HepG2 (cell line): ENCODE results near the gene NR5A2. TPM values are rescaled to one million over a fixed set of nuclear protein-coding genes. Genes with fewer than 3 reads are reported as not detected.

ENCODE experiments used
- ATAC-seq: fragments of 200-7000 bp; cut with Tn5 transposase; 3 replicates; pipeline ENCODE4 v1.9.1; 2020; ENCODE audit warnings: mild to moderate bottlenecking, moderate library complexity
- BruUV-seq: library from RNA; stranded (reverse); fragments of 400-500 nt; replicated peaks from 2 replicates; lab custom pipeline; 2021; lab: Mats Ljungman, UMichigan
- CTCF ChIA-PET: fragments of 300-600 bp; formaldehyde crosslinking; extraction: SDS; loops from one replicate; lab custom pipeline; 2021; ENCODE audit warnings: low total read pairs, inconsistent platforms, low intra/inter-chr PET ratio; lab: Yijun Ruan, JAX
- POLR2A ChIA-PET: fragments of 350-600 bp; sonication (Branson Sonifier 250); formaldehyde crosslinking; loops from one replicate; lab custom pipeline; 2020; ENCODE audit warnings: antibody characterized with exemption, inconsistent platforms; lab: Yijun Ruan, JAX
- DNase-seq: peaks from one replicate; pipeline ENCODE4 v3.0.0-alpha.2; 2015; ENCODE audit warnings: low spot score
- FAIRE-seq: peaks from 3 replicates; lab custom pipeline; 2011; peaks lifted over from hg19 to GRCh38; lab: Jason Lieb, UNC
- H2AFZ ChIP-seq: one replicate; pipeline ENCODE4 v1.6.1; 2011; ENCODE audit warnings: low read length, inconsistent platforms
- H3K27ac ChIP-seq: fragments of 300-600 bp; 3 replicates; pipeline ENCODE4 v1.8.0; 2011; ENCODE audit warnings: mixed run types, mild to moderate bottlenecking, mixed read lengths, low read length, inconsistent platforms; ENCODE audit not compliant: insufficient read depth; ENCODE audit errors: extremely low read length
- H3K27me3 ChIP-seq, 2 experiments: fragments of 200-600 bp in 1 of 2; 2 replicates in 1 of 2; 3 replicates in 1 of 2; pipeline versions ENCODE4 v1.6.0 to v1.8.0; 2011; ENCODE audit warnings: low read length in 2 of 2, mild to moderate bottlenecking in 2 of 2, moderate library complexity in 2 of 2, inconsistent platforms in 1 of 2; ENCODE audit not compliant: insufficient read depth in 2 of 2, control insufficient read depth in 1 of 2
- H3K36me3 ChIP-seq, 2 experiments: fragments of 200-600 bp in 1 of 2; replicated peaks in 1 of 2; 2 replicates in 1 of 2; 3 replicates in 1 of 2; pipeline versions ENCODE4 v1.5.1 to v1.8.0; 2011; ENCODE audit warnings: low read length in 2 of 2, inconsistent platforms in 1 of 2; ENCODE audit not compliant: insufficient read depth in 2 of 2, control insufficient read depth in 1 of 2
- H3K4me1 ChIP-seq: 2 replicates; pipeline ENCODE4 v1.5.1; 2012; ENCODE audit warnings: low read length, inconsistent platforms; ENCODE audit not compliant: insufficient read depth
- H3K4me2 ChIP-seq: 2 replicates; pipeline ENCODE4 v1.6.0; 2011; ENCODE audit warnings: low read depth, low read length, inconsistent platforms
- H3K4me3 ChIP-seq, 3 experiments: fragments of 200-600 bp in 1 of 3; sonication (generic), shearing (Covaris generic) in 1 of 3; replicated peaks in 1 of 3; 2 replicates each; pipeline ENCODE4 v1.5.1; 2011 to 2016; ENCODE audit warnings: low read length in 3 of 3, inconsistent platforms in 2 of 3, low read depth in 2 of 3, mild to moderate bottlenecking in 2 of 3, control low read depth in 1 of 3, mixed read lengths in 1 of 3; ENCODE audit not compliant: insufficient read depth in 1 of 3
- H3K79me2 ChIP-seq: one replicate; pipeline ENCODE4 v1.6.1; 2011; ENCODE audit warnings: low read length, inconsistent platforms; ENCODE audit not compliant: insufficient read depth
- H3K9ac ChIP-seq: 2 replicates; pipeline ENCODE4 v1.6.0; 2011; ENCODE audit warnings: mild to moderate bottlenecking, low read depth, low read length, inconsistent platforms; ENCODE audit not compliant: insufficient read depth
- H3K9me3 ChIP-seq: 2 replicates; pipeline ENCODE4 v1.5.1; 2012; ENCODE audit warnings: mild to moderate bottlenecking, low read length
- H4K20me1 ChIP-seq: 2 replicates; pipeline ENCODE4 v1.6.0; 2011; ENCODE audit warnings: inconsistent platforms, mild to moderate bottlenecking, low read length, moderate library complexity; ENCODE audit not compliant: insufficient read depth
- ATF4 ChIP-seq, 2 experiments: fragments of 450-650 bp in 1 of 2; sonication (generic) in 1 of 2; formaldehyde crosslinking; IDR thresholded peaks; 2 replicates each; pipeline versions ENCODE4 v1.5.0 to v1.8.0; 2020 to 2022; ENCODE audit warnings: mild to moderate bottlenecking in 1 of 2, missing genetic modification reagents in 1 of 2
- CEBPB ChIP-seq: IDR thresholded peaks from 2 replicates; pipeline ENCODE4 v1.6.1; 2011; ENCODE audit warnings: low read depth, low read length, improper control_type of control experiment, borderline replicate concordance
- IRF9 ChIP-seq: sonication (generic); formaldehyde crosslinking; IDR thresholded peaks from 2 replicates; pipeline ENCODE4 v1.8.0; 2022; ENCODE audit warnings: missing genetic modification reagents, mild to moderate bottlenecking, borderline replicate concordance
- MAFF ChIP-seq: IDR thresholded peaks from 2 replicates; pipeline ENCODE4 v1.6.1; 2011; ENCODE audit warnings: low read depth, low read length, improper control_type of control experiment
- MAFK ChIP-seq, 2 experiments: IDR thresholded peaks in 1 of 2; conservative IDR thresholded peaks in 1 of 2; 2 replicates each; pipeline ENCODE4 v1.6.1; 2011; ENCODE audit warnings: improper control_type of control experiment in 2 of 2, low read length in 2 of 2
- MIXL1 ChIP-seq: IDR thresholded peaks from 2 replicates; pipeline ENCODE4 v1.6.1; 2016
- SALL1 ChIP-seq: sonication (generic); formaldehyde crosslinking; IDR thresholded peaks from 2 replicates; pipeline ENCODE4 v1.8.0; 2022; ENCODE audit warnings: mild to moderate bottlenecking, missing genetic modification reagents
- WGBS: methylation state at CpG from one replicate; pipeline ENCODE4 v1.1.6; 2017; ENCODE audit warnings: low lambda C conversion rate; 5-methylcytosine and 5-hydroxymethylcytosine counted together
- in situ Hi-C: cut with HindIII; loops from 2 replicates; pipeline ENCODE4 v1.10.0; 2017; ENCODE audit warnings: low pct_unique_long_range_greater_than_20kb; ENCODE audit not compliant: extremely low pct_ligation_motif_present
- intact Hi-C: fragments of 100-400 bp; cut with micrococcal nuclease; formaldehyde crosslinking; loops from one replicate; pipeline ENCODE4 v1.10.0; 2022; ENCODE audit not compliant: unreplicated experiment
- polyA plus RNA-seq, 8 experiments: library from polyadenylated mRNA; depleted of rRNA in 3 of 8; stranded (reverse) in 7 of 8; unstranded in 1 of 8; fragments of >200 nt; fragmentation: Illumina TruSeq in 4 of 8; extraction: Trizol in 4 of 8; gene quantifications; 2 replicates each; pipeline versions ENCODE4 v1.2.1 to v1.2.3, GENCODE V29; 2011 to 2016; ENCODE audit warnings: low read depth in 4 of 8, missing spikeins in 1 of 8, mixed read lengths in 1 of 8; ENCODE audit not compliant: insufficient read depth in 1 of 8
- total RNA-seq, 5 experiments: library from RNA; depleted of rRNA; stranded (reverse); fragments of >200 nt; fragmentation: Illumina TruSeq; extraction: Trizol; gene quantifications; 2 replicates each; pipeline ENCODE4 v1.2.3, GENCODE V29; 2016; ENCODE audit warnings: low read depth in 1 of 5

Gene NR5A2
- total and polyA plus RNA-seq, 2 of the 13 experiments (the other 11 are each of a cell fraction or from before 2014, with no cell fraction given) = 0.24 to 2.8 TPM

GRCh38 chr1:200124309-200124708 is 96.8 kb downstream of the NR5A2 start:
- POLR2A ChIA-PET = interaction anchor here (0.7 kb wide), 1 partner anchor 594 kb away, joined by 4 read pairs; no protein-coding TSS in a partner anchor
- 43% methylated on average over 1 of the region's 1 CpG for WGBS
- in situ Hi-C loops = no loop called here

GRCh38 chr1:200128081-200128480 is 100.6 kb downstream of the NR5A2 start:
- POLR2A ChIA-PET = no interaction called here
- WGBS = 15% methylated on average over 7 of the region's 7 CpGs

More at GRCh38 chr1:200124309-200124708, 96.8 kb downstream of the NR5A2 start:
- Histone ChIP-seq H3K79me2 (no peaks in the 10 kb centered on the region), H3K36me3 (no peaks in the 10 kb centered on the region), H3K27me3 (no peaks in the 10 kb centered on the region), H3K4me3 (no peak overlapping the region), H3K27ac (no peak overlapping the region), H4K20me1 (no peaks in the 10 kb centered on the region), H3K9me3 (no peaks in the 10 kb centered on the region)
- ATAC-seq = no peak
- intact Hi-C loops = no loop called here
- no peak for FAIRE-seq
- no TSS peak for BruUV-seq
- TF ChIP-seq MIXL1 = no peak
- peak; percentile 93 for TF ChIP-seq MAFF
- TF ChIP-seq MAFK (conservative IDR thresholded peaks at IDR 0.05 in 1 of 2, IDR thresholded peaks at IDR 0.05 in 1 of 2; ENCODE audit: low read length in 2 of 2) = peak; percentile 92 to 95
- no peak for TF ChIP-seq IRF9
- TF ChIP-seq, all 625 proteins: peak for 2
- CTCF ChIA-PET = no interaction called here
- no peak overlapping the region for H3K4me2 ChIP-seq
- no peak overlapping the region for H2AFZ ChIP-seq
- no peak for DNase-seq
- peaks cover 5% of the 10 kb centered on the region; the same call in 1 of the 2 replicates for H3K4me1 ChIP-seq
- H3K9ac ChIP-seq = no peak overlapping the region

More at GRCh38 chr1:200128081-200128480, 100.6 kb downstream of the NR5A2 start:
- H3K27me3 ChIP-seq = no peaks in the 10 kb centered on the region
- H3K9ac ChIP-seq = no peak overlapping the region
- no peaks in the 10 kb centered on the region for H3K36me3 ChIP-seq
- no TSS peak for BruUV-seq
- H3K4me2 ChIP-seq = no peak overlapping the region
- in situ Hi-C loops = no loop called here
- H3K79me2 ChIP-seq = no peaks in the 10 kb centered on the region
- no peak for FAIRE-seq
- no peaks in the 10 kb centered on the region for H3K9me3 ChIP-seq
- CTCF ChIA-PET = no interaction called here
- H4K20me1 ChIP-seq = no peaks in the 10 kb centered on the region
- no peak overlapping the region for H3K4me3 ChIP-seq
- H3K4me1 ChIP-seq = peaks cover 17% of the 10 kb centered on the region
- no peak overlapping the region for H3K27ac ChIP-seq
- TF ChIP-seq SALL1 (CRISPR knock-in tag) = peak; percentile 20; the same call in 1 of the 2 replicates
- TF ChIP-seq CEBPB = peak; percentile 50; the same call in 1 of the 2 replicates
- TF ChIP-seq ATF4 (CRISPR knock-in tag; IDR thresholded peaks at IDR 0.05) = no peak
- TF ChIP-seq, all 625 proteins: peak for 2
- peak; percentile 11 for DNase-seq
- intact Hi-C loops = no loop called here
- H2AFZ ChIP-seq = no peak overlapping the region
- ATAC-seq = peak; percentile 79
